GM19035 (cell line): ENCODE results near the gene UPK3A.
"Not testable (repeated sequence)": the region's sequence is repeated elsewhere in the genome, so short reads cannot be mapped to it uniquely, and the experiment has no call there.

Experiments
- ATAC-seq: cut with Tn5 transposase; IDR thresholded peaks from one replicate; pipeline ENCODE4 v1.9.1; 2021; ENCODE audit not compliant: unreplicated experiment

UPK3A gene

GRCh38 chr22:45278125-45278524 is 6.6 kb upstream of the UPK3A start:
- no peak for ATAC-seq

DNA sequence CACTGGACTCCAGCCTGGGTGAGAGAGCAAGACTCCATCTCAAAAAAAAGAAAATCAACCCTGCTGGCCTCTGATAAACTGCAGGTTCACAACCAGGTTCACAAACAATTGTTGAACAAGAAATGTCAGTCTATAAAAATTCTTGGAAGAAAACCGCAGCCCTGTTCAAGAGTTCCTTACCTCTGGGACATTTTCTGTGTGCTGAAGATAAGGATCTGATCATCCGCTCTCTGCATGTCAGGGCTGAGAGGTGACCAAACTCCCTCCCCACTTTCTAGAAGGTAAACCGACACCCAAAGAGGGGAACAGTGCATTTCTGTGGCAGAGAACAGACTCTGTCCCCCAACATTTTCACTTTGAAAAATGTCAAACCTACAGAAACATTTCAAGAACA is 4.2 kb upstream of the UPK3A start:
- ATAC-seq: no peak

DNA sequence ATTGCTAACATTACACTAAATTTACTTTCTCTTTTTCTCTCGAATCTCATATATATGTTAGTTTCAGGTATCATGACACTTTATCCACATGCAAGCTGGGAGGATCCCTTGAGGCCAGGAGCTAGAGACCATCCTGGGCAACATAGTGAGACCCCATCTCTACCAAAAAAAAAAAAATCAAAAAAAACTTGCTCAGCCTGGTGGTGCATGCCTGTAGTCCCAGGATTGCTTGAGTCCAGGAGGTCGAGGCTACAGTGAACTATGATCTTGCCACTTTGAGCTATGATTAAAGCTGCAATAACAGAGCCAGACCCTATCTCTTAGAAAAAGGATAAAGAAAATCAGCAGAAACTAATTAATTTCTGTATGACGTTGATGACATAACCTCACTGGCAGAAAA is 3.7 kb upstream of the UPK3A start:
- ATAC-seq: no peak

GRCh38 chr22:45285263-45286058 is 712 bp downstream of the UPK3A start:
- no peak for ATAC-seq

DNA sequence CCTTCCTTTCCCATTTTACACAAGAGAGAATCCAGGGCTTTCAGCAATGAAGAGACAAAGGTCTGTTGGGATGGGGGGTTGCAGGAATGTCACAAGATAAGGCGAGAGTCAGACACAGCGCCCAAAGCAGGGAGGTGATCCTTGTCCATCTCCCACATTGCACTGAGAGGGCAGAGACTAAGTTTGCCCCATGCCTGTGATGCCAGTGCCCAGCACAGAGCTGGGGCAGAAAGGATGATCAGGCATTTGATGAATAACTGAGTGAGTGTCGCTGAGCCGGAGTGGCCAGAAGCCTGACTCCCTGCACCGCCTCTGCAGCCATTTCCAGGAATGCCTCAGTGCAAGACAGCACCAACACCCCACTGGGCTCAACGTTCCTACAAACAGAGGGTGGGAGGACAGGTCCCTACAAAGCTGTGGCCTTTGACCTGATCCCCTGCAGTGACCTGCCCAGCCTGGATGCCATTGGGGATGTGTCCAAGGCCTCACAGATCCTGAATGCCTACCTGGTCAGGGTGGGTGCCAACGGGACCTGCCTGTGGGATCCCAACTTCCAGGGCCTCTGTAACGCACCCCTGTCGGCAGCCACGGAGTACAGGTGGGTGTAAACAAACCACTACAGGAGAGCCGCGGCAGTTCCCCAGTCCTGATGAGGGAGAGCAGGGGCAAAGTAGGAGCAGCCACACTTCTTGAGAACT is 2.3 kb downstream of the UPK3A start:
- ATAC-seq: no peak

DNA sequence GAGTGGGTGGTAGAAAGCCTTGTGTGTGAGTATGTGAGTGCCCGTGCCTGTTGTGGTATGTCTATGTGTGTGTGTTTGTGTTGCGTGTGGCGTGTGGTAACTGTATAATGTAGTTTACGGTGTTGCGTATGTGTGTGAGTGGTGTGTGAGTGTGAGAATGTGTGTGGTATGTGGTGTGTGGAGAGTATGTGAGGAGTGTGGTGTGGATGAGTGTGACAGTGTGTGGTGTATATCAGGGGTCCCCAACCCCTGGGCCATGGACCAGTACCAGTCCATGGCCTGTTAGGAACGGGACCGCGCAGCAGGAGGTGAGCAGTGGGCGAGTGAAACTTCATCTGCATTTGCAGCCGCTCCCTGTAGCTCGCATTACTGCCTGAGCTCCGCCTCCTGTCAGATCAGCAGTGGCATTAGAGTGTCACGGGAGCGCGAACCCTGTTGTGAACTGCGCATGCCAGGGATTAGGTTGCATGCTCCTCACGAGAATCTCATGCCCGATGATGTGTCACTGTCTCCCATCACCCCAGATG is 5.7 kb downstream of the UPK3A start:
- ATAC-seq: no peak

DNA sequence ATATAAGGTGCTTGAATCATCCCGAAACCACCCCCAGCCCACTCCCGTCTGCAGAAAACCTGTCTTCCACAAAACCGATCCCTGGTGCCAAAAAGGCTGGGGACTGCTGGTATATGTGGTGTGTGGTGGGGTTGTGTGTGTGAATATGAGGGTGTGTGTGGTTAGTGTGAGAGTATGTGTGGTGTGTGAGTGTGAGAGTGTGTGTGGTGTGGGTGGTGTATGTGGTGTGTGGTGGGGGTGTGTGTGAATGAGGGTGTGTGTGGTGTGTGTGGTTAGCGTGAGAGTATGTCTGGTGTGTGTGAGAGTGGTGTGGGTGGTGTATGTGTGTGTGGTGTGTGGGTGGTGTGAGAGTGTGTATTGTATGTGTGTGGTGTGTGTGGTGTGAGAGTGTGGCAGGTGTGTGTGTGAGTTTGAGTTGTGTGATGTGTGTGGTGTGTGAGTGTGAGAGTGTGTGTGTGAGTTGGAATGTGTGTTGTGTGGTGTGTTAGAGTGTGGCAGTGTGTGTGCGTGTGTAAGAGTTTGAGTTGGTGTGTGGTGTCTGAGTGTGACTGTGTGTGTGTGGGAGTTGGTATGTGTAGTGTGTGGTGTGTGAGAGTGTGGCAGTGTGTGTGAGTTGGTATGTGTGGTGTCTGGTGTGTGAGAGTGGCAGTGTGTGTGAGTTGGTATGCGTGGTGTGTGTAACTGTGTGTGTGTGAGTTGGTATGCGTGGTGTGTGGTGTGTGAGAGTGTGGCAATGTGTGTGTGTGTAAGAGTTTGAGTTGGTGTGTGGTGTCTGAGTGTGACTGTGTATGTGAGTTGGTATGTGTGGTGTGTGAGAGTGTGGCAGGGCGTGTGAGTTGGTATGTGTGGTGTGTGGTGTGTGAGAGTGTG is 6.5 kb downstream of the UPK3A start:
- ATAC-seq: no peak

DNA sequence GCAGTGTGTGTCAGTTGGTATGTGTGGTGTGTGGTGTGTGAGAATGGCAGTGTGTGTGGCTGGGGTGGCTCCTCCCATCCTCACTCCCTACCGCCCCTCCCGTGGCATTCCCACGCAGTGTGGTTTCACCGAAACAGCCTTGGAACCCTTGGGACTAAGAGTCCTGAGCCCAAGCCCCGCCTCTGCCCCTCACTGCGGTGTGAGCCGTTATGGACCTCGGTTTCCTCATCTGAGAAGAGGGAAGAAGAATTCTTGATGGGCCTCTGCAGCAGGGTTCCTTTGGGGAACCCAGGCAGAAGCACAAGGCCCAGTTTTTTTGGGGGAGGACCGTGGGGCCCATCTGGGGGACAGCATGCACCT is 7.2 kb downstream of the UPK3A start:
- no peak for ATAC-seq

DNA sequence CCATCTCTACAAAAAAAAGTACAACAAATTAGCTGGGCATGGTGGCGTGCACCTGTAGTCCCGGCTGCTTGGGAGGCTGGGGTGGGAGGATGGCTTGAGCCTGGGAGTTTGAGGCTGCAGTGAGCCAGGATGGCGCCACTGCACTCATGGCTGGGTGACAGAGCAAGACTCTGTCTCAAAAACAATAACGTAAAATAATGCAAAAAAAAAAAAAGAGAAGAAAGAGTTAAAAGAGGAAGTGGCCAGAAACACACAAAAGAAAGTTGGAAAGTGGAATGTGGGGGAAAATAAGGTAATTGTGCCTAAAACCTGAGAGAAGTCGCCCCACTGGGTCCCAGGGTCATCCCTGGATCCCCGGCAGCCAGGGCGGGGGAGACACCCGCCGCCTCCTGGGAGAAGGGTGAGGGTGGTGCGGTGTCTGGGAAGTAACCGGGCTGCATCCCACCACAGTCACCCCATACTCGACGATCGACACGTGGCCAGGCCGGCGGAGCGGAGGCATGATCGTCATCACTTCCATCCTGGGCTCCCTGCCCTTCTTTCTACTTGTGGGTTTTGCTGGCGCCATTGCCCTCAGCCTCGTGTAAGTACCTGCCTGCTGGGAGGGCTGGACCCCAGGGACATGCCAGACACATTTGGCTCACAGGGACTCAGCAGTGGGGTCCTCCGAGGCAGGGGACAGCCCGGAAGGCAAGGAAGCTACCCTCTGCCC is 8.1 kb downstream of the UPK3A start:
- ATAC-seq: no peak

DNA sequence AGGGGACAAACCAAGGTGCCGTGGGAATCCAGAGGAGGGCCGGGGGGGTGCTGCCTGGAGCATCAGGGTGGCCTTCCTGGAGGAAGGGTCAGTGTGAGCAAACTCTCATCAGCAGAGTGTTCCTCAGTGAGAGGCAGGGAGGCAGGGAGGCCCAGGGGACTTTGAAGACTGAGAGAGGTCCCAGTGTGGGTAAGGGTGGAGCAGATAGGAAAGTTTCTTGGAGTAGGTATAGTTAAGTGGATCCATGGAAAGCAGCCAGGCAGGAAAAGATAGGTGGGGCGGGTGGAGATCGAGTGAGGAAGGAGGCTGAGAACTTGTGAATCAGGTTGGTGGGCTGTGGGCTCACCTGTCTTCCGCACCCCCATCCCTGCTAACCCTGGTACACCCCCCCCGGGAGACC is 9.3 kb downstream of the UPK3A start:
- ATAC-seq: no peak

GRCh38 chr22:45295004-45295403 is 10.3 kb downstream of the UPK3A start:
- ATAC-seq: not testable (repeated sequence)

GRCh38 chr22:45295492-45295891 is 10.7 kb downstream of the UPK3A start:
- no peak for ATAC-seq

DNA sequence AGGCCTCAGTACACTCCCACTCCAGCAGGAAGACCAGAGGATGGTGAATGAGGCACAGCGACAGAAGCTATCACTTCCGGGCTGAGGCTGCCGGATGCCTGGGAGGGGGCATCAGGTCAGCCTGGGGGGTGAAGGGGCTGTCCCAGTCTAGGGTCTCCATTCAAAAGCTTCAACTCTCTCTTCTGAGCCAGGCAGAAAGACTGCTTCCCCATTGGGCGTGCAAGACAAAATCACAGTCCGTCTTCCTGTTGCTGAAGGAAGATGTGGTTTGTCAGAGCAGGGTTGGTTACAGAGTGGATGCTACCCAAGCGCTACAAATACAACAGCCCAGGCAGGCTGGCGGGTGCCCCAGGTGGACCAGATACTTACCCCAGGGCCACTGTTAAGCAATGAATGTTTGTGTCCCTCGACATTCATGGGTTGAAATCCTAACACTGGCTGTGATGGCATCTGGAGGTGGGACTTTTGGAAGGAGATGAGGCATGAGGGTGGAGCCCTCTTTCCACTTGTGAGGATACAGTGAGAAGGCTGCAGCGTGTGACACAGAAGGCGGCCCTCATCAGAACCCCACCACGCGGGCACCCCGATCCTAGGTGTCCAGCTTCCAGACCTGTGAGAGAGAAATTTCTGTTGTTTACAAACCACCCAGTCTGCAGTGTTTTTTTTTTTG is 12.0 kb downstream of the UPK3A start:
- no peak for ATAC-seq

- no peak for ATAC-seq
These were observed 14.3 kb downstream of the UPK3A start for GRCh38 chr22:45298934-45299505.

DNA sequence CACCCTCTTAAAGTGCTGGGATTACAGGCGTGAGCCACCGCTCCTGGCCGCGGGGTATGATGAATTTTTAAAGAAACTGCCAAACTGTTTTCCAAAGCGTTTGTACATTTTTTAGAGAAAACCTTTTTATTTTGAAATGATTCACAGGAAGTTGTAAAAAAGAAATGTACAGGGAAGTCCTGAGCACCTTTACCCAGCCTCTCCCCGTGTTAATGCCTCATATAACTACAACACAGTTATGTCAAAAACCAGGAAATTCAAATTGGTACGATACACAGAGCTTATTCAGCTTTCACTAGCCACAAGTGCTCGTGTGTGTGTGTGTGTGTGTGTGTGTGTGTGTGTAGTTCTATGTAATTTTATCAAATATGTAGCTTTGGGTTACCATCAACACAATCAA is 18.0 kb downstream of the UPK3A start:
- no peak for ATAC-seq

DNA sequence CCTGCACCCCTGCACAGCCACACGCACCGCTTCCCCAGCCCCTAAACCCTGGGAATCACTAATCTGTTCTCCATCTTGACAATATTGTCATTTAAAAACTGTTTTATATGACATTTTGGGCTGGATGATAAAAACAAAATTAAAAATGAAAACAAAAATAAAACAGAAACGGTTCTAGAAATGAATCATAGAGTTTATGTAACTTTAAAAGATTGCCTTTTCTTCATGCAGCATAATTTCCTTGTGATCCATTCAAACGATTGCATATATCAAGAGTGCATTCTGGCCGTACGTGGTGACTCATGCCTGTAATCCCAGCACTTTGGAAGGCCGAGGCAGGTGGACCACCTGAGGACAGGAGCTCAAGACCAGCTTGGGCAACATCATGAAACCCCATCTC is 18.4 kb downstream of the UPK3A start:
- ATAC-seq: no peak

GRCh38 chr22:45304971-45305370 is 20.2 kb downstream of the UPK3A start:
- ATAC-seq: no peak

GRCh38 chr22:45305456-45306075 is 20.8 kb downstream of the UPK3A start:
- ATAC-seq: no peak

GRCh38 chr22:45306139-45306538 is 21.4 kb downstream of the UPK3A start:
- ATAC-seq: no peak
